ENCODE measurements around the gene HIF3A.

- no peak for TF ChIP-seq POLR2AphosphoS5 (IDR thresholded peaks at IDR 0.05; ENCODE audit: borderline replicate concordance, low read depth, low read length)
- no peak for TF ChIP-seq EZH2 (IDR thresholded peaks at IDR 0.05)
These were observed at the start of gene HIF3A for GRCh38 chr19:46296722-46297461.

Measured in SK-N-MC (cell line).